Cardiac fibroblast (primary cell): ENCODE results near the gene MBOAT1.

Source experiments
- DNase-seq, 2 donors: peaks; one replicate each; pipeline versions ENCODE4 v3.0.0 to v3.0.0-alpha.2; 2010; ENCODE audit warnings: low read depth in 2 of 2
- H3K4me3 ChIP-seq, 2 donors: replicated peaks in 1 of 2; 1 replicate in 1 of 2; 2 replicates in 1 of 2; pipeline ENCODE4 v1.5.1; 2011; ENCODE audit warnings: low read depth in 2 of 2, low read length in 2 of 2, mild to moderate bottlenecking in 2 of 2, moderate library complexity in 1 of 2
- CTCF ChIP-seq: IDR thresholded peaks from one replicate; pipeline ENCODE4 v1.5.1; 2011; ENCODE audit warnings: low read depth, mild to moderate bottlenecking, low read length, inconsistent platforms

MBOAT1 gene

GRCh38 chr6:20118892-20119291 is 93.4 kb downstream of the MBOAT1 start:
- no peak for DNase-seq
- no peak overlapping the region for H3K4me3 ChIP-seq
- TF ChIP-seq CTCF, result no peak

GRCh38 chr6:20117474-20117873 is 94.8 kb downstream of the MBOAT1 start:
- no peak for DNase-seq
- no peak overlapping the region for H3K4me3 ChIP-seq
- no peak for TF ChIP-seq CTCF

- H3K4me3 ChIP-seq, result no peak overlapping the region
- no peak for TF ChIP-seq CTCF
- DNase-seq, result no peak
Observed at GRCh38 chr6:20116792-20117191, 95.5 kb downstream of the MBOAT1 start.

GRCh38 chr6:20115246-20115980 is 96.9 kb downstream of the MBOAT1 start:
- DNase-seq, result no peak
- TF ChIP-seq CTCF, result no peak
- H3K4me3 ChIP-seq, result no peak overlapping the region

- no peak for TF ChIP-seq CTCF
- no peak for DNase-seq
- H3K4me3 ChIP-seq, result no peak overlapping the region
Observed at GRCh38 chr6:20113649-20114224, 98.5 kb downstream of the MBOAT1 start.

GRCh38 chr6:20112841-20113240 is 99.4 kb downstream of the MBOAT1 start:
- no peak for TF ChIP-seq CTCF
- DNase-seq, result no peak
- H3K4me3 ChIP-seq, result no peak overlapping the region
